ENCODE data around the gene OR4A15. TPM values are rescaled to one million over a fixed set of nuclear protein-coding genes. Genes with fewer than 3 reads are reported as not detected.

OR4A15 gene
- total RNA-seq, 1 experiment from 2014 or later, result not detected

GRCh38 chr11:55342901-55343300, 24.9 kb upstream of the OR4A15 start, which contains the start of gene OR4A16:
TSS of gene OR4A16 (plus strand) at chr11:55343201. CDS start at chr11:55343201, 0 bp downstream.
- TF ChIP-seq TCF7L2 (IDR thresholded peaks at IDR 0.05; ENCODE audit: low read depth, low read length) (no peak), POLR2AphosphoS5 (IDR thresholded peaks at IDR 0.05; ENCODE audit: low read depth, low read length) (no peak), SIN3A (IDR thresholded peaks at IDR 0.05; ENCODE audit: borderline replicate concordance, insufficient read depth, low read depth, low read length) (no peak), REST (IDR thresholded peaks at IDR 0.05; ENCODE audit: insufficient read depth in 1 of 2, low read depth in 2 of 2, low read length in 1 of 2) (no peak), CTCF (IDR thresholded peaks at IDR 0.05) (no peak)
- Histone ChIP-seq H3K4me1 (ENCODE audit: control insufficient read depth, insufficient read depth, low read length) (no peaks in the 10 kb centered on the region), H3K27ac (ENCODE audit: low read length) (no peak within 1 kb of the TSS), H3K36me3 (ENCODE audit: control insufficient read depth, insufficient read depth, low read length) (no peaks in the 10 kb centered on the region), H3K9me3 (ENCODE audit: control insufficient read depth, insufficient read depth, low read depth, low read length) (no peaks in the 10 kb centered on the region), H3K4me3 (ENCODE audit: low read depth in 2 of 2, low read length in 2 of 2) (no peak within 1 kb of the TSS), H3K27me3 (ENCODE audit: control insufficient read depth, insufficient read depth, low read length) (no peaks in the 10 kb centered on the region)
- ATAC-seq (no peak), DNase-seq (ENCODE audit: low read depth, low spot score) (no peak)
- no TSS peak for BruUV-seq (replicated peaks)
- CTCF ChIA-PET, result no interaction called here
- in situ Hi-C loops (cut with HindIII; ENCODE audit: low pct_unique_long_range_greater_than_20kb, low sequenced_read_pairs) (no loop called here), intact Hi-C loops (cut with micrococcal nuclease; ENCODE audit: unreplicated experiment) (no loop called here)
- POLR2A ChIA-PET, result no interaction called here

GRCh38 chr11:55345306-55345705, 22.5 kb upstream of the OR4A15 start:
- TF ChIP-seq REST (IDR thresholded peaks at IDR 0.05; ENCODE audit: insufficient read depth in 1 of 2, low read depth in 2 of 2, low read length in 1 of 2), result no peak
- TF ChIP-seq CTCF (IDR thresholded peaks at IDR 0.05), result no peak
- no peak for TF ChIP-seq TCF7L2 (IDR thresholded peaks at IDR 0.05; ENCODE audit: low read depth, low read length)
- TF ChIP-seq SIN3A (IDR thresholded peaks at IDR 0.05; ENCODE audit: borderline replicate concordance, insufficient read depth, low read depth, low read length), result no peak
- no peak for TF ChIP-seq POLR2AphosphoS5 (IDR thresholded peaks at IDR 0.05; ENCODE audit: low read depth, low read length)
- no peaks in the 10 kb centered on the region for H3K36me3 ChIP-seq (ENCODE audit: control insufficient read depth, insufficient read depth, low read length)
- in situ Hi-C loops (cut with HindIII; ENCODE audit: low pct_unique_long_range_greater_than_20kb, low sequenced_read_pairs) (no loop called here), intact Hi-C loops (cut with micrococcal nuclease; ENCODE audit: unreplicated experiment) (no loop called here)
- ChIA-PET POLR2A (no interaction called here), CTCF (no interaction called here)
- no peak overlapping the region for H3K4me3 ChIP-seq (ENCODE audit: low read depth in 2 of 2, low read length in 2 of 2)
- no TSS peak for BruUV-seq (replicated peaks)
- no peak for ATAC-seq
- H3K27me3 ChIP-seq (ENCODE audit: control insufficient read depth, insufficient read depth, low read length), result no peaks in the 10 kb centered on the region
- H3K9me3 ChIP-seq (ENCODE audit: control insufficient read depth, insufficient read depth, low read depth, low read length), result no peaks in the 10 kb centered on the region
- DNase-seq (ENCODE audit: low read depth, low spot score), result no peak
- no peak overlapping the region for H3K27ac ChIP-seq (ENCODE audit: low read length)
- no peaks in the 10 kb centered on the region for H3K4me1 ChIP-seq (ENCODE audit: control insufficient read depth, insufficient read depth, low read length)
